NCI-H446 treated with DMSO at 0.1 percent for 48 hours (cell line): ENCODE results near the gene IFNA2.
"Not testable (repeated sequence)": the region's sequence is repeated elsewhere in the genome, so short reads cannot be mapped to it uniquely, and the experiment has no call there.

ENCODE experiments used
- DNase-seq: peaks from one replicate; lab custom pipeline; 2025; lab: John Stamatoyannopoulos, UW

IFNA2 gene

GRCh38 chr9:21381448-21382339, 3.5 kb downstream of the IFNA2 start:
- DNase-seq: no peak

GRCh38 chr9:21371467-21371866, 13.7 kb downstream of the IFNA2 start:
- not testable (repeated sequence) for DNase-seq

GRCh38 chr9:21367957-21368356, 17.2 kb downstream of the IFNA2 start, which contains the start of gene IFNA13:
IFNA13 (minus strand) TSS chr9:21368057; CDS start chr9:21368010, 47 bp downstream.
- no peak for DNase-seq

DNA sequence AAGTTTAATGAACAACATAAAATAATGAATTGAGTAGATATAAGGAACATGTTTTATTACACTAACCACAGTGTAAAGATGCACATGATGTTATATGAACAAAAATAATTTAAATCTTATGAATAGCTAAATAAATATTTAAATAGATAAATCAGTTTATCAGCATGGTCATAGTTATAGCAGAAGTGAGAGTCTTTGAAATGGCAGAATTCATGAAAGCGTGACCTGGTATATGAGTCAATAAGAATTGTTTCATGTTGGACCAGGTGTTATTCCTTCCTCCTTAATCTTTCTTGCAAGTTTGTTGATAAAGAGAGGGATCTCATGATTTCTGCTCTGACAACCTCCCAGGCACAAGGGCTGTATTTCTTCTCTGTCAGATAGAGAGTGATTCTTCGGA, 18.0 kb downstream of the IFNA2 start:
- not testable (repeated sequence) for DNase-seq

- no peak for DNase-seq
These were observed 22.9 kb downstream of the IFNA2 start for GRCh38 chr9:21362287-21362686.

DNA sequence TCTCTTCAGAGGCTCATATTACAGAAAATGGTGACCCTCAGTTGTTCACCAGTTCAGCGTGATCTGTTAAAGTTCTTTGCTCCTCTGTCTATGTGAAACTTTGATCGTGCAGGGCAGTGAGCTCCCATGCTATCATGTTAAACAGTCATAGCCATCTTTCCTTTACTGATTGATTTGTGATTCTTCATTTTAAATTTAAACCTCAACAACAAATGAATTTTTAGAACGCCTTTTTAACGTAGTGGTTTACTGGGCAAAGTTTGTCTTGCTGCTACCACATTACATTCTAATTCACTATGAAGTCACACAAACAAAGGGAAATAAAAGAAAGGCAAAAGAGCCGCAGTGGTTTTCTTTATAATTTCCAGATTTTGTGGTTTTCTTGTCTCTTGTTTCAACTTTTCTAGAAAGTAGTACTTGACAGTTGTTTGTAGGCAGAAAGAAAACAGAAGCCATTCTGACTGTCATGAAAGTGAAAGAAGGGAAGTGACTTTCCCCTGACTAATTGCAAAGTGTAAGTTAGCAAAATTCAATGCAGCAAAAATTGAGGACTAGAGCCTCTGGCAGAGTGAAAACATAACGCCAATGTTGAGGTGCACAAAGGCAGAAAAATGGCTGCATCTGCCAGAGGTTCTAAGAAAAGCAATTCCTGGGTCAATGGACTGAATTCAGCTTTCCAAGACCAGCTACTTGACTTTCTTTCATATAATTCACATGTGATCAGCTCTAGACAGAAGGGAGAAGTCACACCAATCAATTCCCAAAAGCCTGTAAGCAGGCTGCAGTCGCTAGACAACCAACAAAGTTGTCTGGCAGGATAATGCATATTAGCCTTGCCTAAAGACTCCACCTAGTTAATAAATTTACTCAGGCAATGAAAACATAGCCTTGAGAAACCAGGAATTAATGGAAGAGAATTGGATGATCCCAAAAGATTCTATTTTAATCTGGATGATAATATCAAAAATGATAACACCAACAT, 27.4 kb downstream of the IFNA2 start:
- DNase-seq: no peak

DNA sequence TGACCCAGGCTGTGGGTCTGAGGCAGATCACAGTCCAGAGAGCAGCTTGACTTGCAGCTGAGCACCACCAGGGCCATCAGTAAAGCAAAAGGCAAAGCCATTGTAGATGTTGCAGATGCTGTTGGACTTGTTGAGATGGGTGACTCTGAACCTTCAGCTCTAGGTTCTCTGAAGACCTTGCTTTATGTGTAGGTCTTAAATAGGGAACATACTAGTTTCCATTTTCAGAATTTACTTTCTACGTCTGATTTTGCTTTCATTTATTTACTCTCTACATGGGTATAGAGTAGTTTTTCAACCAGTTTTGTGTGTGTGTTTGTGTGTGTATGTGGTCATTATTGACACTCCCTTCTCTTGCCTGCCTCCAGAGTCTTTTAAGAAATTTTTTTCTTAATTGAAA, 34.4 kb downstream of the IFNA2 start, which contains the start of gene IFNA6:
TSS of gene IFNA6 (minus strand) at position 101 of the 400 bp plus-strand sequence. CDS start at position 101, 0 bp downstream.
- no peak for DNase-seq

- DNase-seq: no peak
These were observed 36.7 kb downstream of the IFNA2 start for GRCh38 chr9:21348430-21348970.

GRCh38 chr9:21340735-21341134, 44.5 kb downstream of the IFNA2 start:
- DNase-seq: no peak

DNA sequence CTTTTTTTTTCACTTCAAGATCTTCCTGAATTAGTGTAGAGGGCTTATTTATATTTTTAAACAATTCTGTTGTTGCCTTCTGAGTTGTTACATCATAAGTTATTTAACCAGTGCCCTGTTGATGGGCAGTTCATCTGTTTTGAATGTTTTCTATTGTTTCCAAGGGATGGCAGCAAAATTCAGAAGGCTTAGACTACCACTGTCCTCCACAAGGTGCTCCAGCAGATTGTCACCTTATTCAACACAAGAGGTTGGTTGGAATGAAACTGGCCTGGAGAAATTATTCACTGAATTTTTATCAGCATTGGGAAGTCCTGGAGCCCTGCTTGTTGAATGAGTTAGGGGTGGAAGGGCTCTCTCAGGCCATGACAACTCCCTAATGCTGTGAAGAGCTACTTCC, 48.7 kb downstream of the IFNA2 start:
- DNase-seq: no peak

GRCh38 chr9:21334701-21335632, 50.2 kb downstream of the IFNA2 start, which contains the start of gene KLHL9:
KLHL9 (minus strand) TSS chr9:21335404; CDS start chr9:21334859, 545 bp downstream.
- DNase-seq: peak; percentile 86
